NT2/D1 (cell line): ENCODE measurements around the gene ABCE1.

Source experiments
- SUZ12 ChIP-seq: IDR thresholded peaks from 2 replicates; pipeline ENCODE4 v1.6.1; 2011; ENCODE audit not compliant: insufficient read length, insufficient read depth; ENCODE audit errors: extremely low read depth
- YY1 ChIP-seq: IDR thresholded peaks from 2 replicates; pipeline ENCODE4 v1.6.1; 2011; ENCODE audit not compliant: insufficient read length, insufficient read depth
- ZNF274 ChIP-seq: IDR thresholded peaks from 2 replicates; pipeline ENCODE4 v1.6.1; 2011; ENCODE audit warnings: mild to moderate bottlenecking, low read depth, low read length

DNA sequence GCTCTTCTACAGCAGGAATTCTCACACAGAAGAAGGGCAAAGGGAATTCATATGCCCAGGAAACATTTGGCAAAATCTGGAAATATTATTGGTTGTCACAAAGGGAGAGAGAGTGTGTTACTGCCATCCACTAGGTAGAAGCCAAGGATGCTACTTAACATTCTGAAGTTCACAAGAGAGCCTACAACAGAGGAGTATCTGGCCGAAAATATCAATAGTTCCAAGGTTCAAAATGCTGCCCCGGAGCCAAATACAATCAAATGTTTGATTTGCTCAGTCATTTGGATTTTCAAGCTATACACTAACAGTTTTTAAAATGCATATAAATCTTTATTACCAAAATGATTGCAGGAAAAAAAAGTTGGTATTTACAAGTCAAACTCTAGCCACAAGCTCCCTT is 63.4 kb downstream of the ABCE1 start:
- TF ChIP-seq ZNF274 (no peak), SUZ12 (no peak), YY1 (no peak)
